Measurements from ENCODE around the gene MAGI1. TPM values are rescaled to one million over a fixed set of nuclear protein-coding genes. Genes with fewer than 3 reads are reported as not detected.

The MAGI1 gene
- total RNA-seq, 2 experiments from 2014 or later, result 0.47 to 0.51 TPM

- Mint-ChIP-seq H3K27ac (no peak overlapping the region), H3K9me3 (no peaks in the 10 kb centered on the region), H3K4me1 (ENCODE audit: low read depth) (peaks cover 11% of the 10 kb centered on the region), H3K4me3 (peak overlapping the region; percentile 74), H3K36me3 (ENCODE audit: low read depth) (no peaks in the 10 kb centered on the region), H3K27me3 (peaks cover 65% of the 10 kb centered on the region)
- CTCF ChIA-PET, result no interaction called here
- POLR2A ChIA-PET, result no interaction called here
- DNase-seq (peak; percentile 3), ATAC-seq (peak; percentile 22)
- no peak for TF ChIP-seq CTCF (IDR thresholded peaks at IDR 0.05)
- intact Hi-C loops (cut with micrococcal nuclease), result no loop called here
Observed at GRCh38 chr3:66038384-66038725, 363 bp downstream of the MAGI1 start.

DNA sequence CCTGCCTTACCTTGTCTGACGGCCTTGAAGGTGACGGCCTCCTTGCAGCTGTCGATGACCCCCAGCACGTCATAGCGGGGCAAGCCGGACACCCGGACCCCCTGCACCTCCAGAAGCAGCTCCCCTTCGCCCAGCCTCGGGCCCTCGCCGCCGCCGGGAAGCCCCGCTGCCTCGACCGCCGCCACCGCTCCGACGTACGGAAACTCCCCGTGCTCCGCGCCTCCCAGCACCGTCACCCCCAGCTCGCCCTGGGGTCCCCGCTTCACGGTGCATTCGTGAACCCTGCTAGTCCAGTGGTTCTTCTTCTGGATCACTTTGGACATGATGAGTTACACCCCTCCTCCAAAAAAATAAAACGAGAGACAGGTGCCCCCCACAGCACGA lies 740 bp downstream of the MAGI1 start:
- Mint-ChIP-seq H3K4me1 (ENCODE audit: low read depth) (peaks cover 14% of the 10 kb centered on the region), H3K4me3 (peak overlapping the region; percentile 74), H3K27me3 (peaks cover 65% of the 10 kb centered on the region), H3K27ac (no peak overlapping the region), H3K9me3 (no peaks in the 10 kb centered on the region), H3K36me3 (ENCODE audit: low read depth) (no peaks in the 10 kb centered on the region)
- intact Hi-C loops (cut with micrococcal nuclease), result no loop called here
- DNase-seq, result peak; percentile 15
- POLR2A ChIA-PET, result no interaction called here
- no peak for ATAC-seq
- TF ChIP-seq CTCF (IDR thresholded peaks at IDR 0.05), result no peak
- CTCF ChIA-PET, result interaction anchor here (1.2 kb wide), 1 partner anchor 16 kb away, joined by 3 read pairs; no protein-coding TSS in a partner anchor

DNA sequence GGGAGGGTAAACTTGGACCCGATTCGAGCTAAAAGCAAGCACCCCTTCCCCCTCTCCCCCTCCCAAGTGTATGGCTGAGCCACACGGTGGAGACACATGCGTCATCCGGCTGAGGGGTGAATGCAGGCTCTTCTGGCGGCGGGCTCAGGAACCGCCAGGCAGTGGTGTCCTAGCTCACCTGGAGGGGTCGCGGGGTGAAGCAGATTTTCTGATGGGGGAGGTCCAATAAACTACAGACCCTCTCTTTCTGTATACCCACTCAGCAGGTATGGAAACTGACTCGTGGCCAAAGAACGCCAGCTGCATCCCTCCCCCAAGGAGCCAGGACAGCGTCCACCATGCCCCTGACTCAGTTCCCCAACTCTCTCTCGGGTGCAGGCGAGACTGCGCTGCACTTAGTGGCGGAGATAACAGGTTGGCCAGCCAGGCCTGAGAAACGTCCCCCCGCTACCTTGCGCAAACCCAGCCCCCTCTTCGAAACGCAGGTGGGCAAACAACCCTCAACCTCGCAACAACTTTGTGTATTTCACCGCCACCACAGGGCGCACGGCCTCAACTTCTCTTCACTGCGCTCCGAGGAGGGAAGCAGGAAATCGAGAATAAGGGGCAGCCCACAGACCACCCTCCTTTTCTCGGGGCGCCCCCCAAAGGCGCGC lies 1.3 kb downstream of the MAGI1 start:
- TF ChIP-seq CTCF (IDR thresholded peaks at IDR 0.05), result no peak
- POLR2A ChIA-PET, result no interaction called here
- Mint-ChIP-seq H3K4me1 (ENCODE audit: low read depth) (peaks cover 14% of the 10 kb centered on the region), H3K27ac (no peak overlapping the region), H3K36me3 (ENCODE audit: low read depth) (no peaks in the 10 kb centered on the region), H3K27me3 (peaks cover 63% of the 10 kb centered on the region), H3K4me3 (peak overlapping the region; percentile 74), H3K9me3 (no peaks in the 10 kb centered on the region)
- ATAC-seq (no peak), DNase-seq (no peak)
- CTCF ChIA-PET, result interaction anchor here (1.2 kb wide), 1 partner anchor 15 kb away, joined by 3 read pairs; no protein-coding TSS in a partner anchor
- intact Hi-C loops (cut with micrococcal nuclease), result no loop called here

DNA sequence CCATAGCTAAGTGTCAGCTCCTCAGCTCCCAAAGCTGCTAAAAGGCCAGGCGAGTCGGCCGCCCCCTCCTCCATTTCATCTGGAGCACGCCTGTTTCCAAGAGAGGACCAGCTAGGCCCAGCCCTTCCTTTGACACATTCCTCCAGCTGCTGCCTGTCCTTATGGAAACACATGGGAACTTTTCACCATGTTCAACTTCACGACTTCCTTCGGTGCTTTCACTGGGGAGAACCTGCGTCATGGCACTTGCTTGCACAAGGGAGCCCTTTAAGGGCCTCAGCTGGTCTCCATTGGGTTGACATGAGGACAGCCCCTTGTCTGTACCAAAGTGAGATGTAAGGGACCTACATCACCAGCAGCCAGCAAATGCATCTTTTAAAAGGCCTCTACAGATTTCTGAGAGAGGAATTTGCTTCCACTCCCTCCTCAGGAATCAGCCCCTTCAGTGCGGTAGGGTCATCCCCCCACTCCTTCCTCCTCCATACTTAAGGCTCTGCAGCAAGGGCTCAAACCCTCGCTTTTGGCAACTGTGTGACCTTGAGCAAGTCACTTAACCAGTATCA lies 2.1 kb downstream of the MAGI1 start:
- Mint-ChIP-seq H3K4me1 (ENCODE audit: low read depth) (peaks cover 14% of the 10 kb centered on the region), H3K27me3 (peaks cover 59% of the 10 kb centered on the region), H3K9me3 (no peaks in the 10 kb centered on the region), H3K27ac (no peak overlapping the region), H3K4me3 (no peak overlapping the region), H3K36me3 (ENCODE audit: low read depth) (no peaks in the 10 kb centered on the region)
- intact Hi-C loops (cut with micrococcal nuclease), result no loop called here
- no peak for TF ChIP-seq CTCF (IDR thresholded peaks at IDR 0.05)
- POLR2A ChIA-PET, result no interaction called here
- no peak for DNase-seq
- ATAC-seq, result no peak
- CTCF ChIA-PET, result interaction anchor here (1.2 kb wide), 1 partner anchor 14 kb away, joined by 3 read pairs; no protein-coding TSS in a partner anchor

GRCh38 chr3:66035763-66036477 lies 2.8 kb downstream of the MAGI1 start:
- ChIA-PET CTCF (no interaction called here), POLR2A (no interaction called here)
- TF ChIP-seq CTCF (IDR thresholded peaks at IDR 0.05), result no peak
- Mint-ChIP-seq H3K4me3 (no peak overlapping the region), H3K36me3 (ENCODE audit: low read depth) (no peaks in the 10 kb centered on the region), H3K9me3 (peaks cover 1% of the 10 kb centered on the region), H3K27me3 (peaks cover 57% of the 10 kb centered on the region), H3K4me1 (ENCODE audit: low read depth) (peaks cover 14% of the 10 kb centered on the region), H3K27ac (no peak overlapping the region)
- intact Hi-C loops (cut with micrococcal nuclease), result no loop called here
- DNase-seq (no peak), ATAC-seq (no peak)
